H9 (cell line): ENCODE measurements around the gene ATG7. TPM values are rescaled to one million over a fixed set of nuclear protein-coding genes. Genes with fewer than 3 reads are reported as not detected.
"Not testable (repeated sequence)": the region's sequence is repeated elsewhere in the genome, so short reads cannot be mapped to it uniquely, and the experiment has no call there.

Experiments used
- DNase-seq: peaks from one replicate; pipeline ENCODE4 v3.0.0-alpha.2; 2017
- H2AFZ ChIP-seq: one replicate; pipeline ENCODE4 v1.6.1; 2013; ENCODE audit warnings: mild to moderate bottlenecking, low read length, control low read depth, moderate library complexity
- H2AK5ac ChIP-seq: 2 replicates; pipeline ENCODE4 v1.6.1; 2013; ENCODE audit warnings: low read length, control low read depth, mixed read lengths; ENCODE audit not compliant: insufficient read length
- H2BK120ac ChIP-seq: one replicate; pipeline ENCODE4 v1.6.1; 2013; ENCODE audit warnings: low read depth, mild to moderate bottlenecking, low read length, control low read depth, inconsistent platforms; ENCODE audit not compliant: poor library complexity, severe bottlenecking
- H2BK12ac ChIP-seq: 2 replicates; pipeline ENCODE4 v1.6.1; 2013; ENCODE audit warnings: low read length, control low read depth, mixed read lengths, low read depth; ENCODE audit not compliant: insufficient read length
- H2BK15ac ChIP-seq: 2 replicates; pipeline ENCODE4 v1.6.1; 2013; ENCODE audit warnings: low read depth, low read length, control low read depth
- H2BK20ac ChIP-seq: one replicate; pipeline ENCODE4 v1.6.1; 2013; ENCODE audit warnings: low read depth, mild to moderate bottlenecking, low read length, control low read depth, inconsistent platforms; ENCODE audit not compliant: poor library complexity, severe bottlenecking
- H2BK5ac ChIP-seq: 2 replicates; pipeline ENCODE4 v1.6.1; 2013; ENCODE audit warnings: low read length, control low read depth, mixed read lengths; ENCODE audit not compliant: insufficient read length
- H3K14ac ChIP-seq: 2 replicates; pipeline ENCODE4 v1.6.1; 2013; ENCODE audit warnings: low read length, control low read depth; ENCODE audit not compliant: insufficient read depth
- H3K18ac ChIP-seq: 2 replicates; pipeline ENCODE4 v1.6.1; 2013; ENCODE audit warnings: low read depth, mild to moderate bottlenecking, mixed read lengths, low read length, control low read depth; ENCODE audit not compliant: insufficient read length
- H3K23ac ChIP-seq: 2 replicates; pipeline ENCODE4 v1.6.1; 2013; ENCODE audit warnings: low read length, control low read depth, mixed read lengths, low read depth; ENCODE audit not compliant: insufficient read length
- H3K23me2 ChIP-seq: 2 replicates; pipeline ENCODE4 v1.6.1; 2013; ENCODE audit warnings: low read depth, mild to moderate bottlenecking, mixed read lengths, low read length, control low read depth; ENCODE audit not compliant: insufficient read length, poor library complexity, severe bottlenecking
- H3K27ac ChIP-seq: 2 replicates; pipeline ENCODE4 v1.5.1; 2013; ENCODE audit warnings: low read length, control low read depth, mixed read lengths, low read depth; ENCODE audit not compliant: insufficient read length
- H3K27me3 ChIP-seq: 2 replicates; pipeline ENCODE4 v1.6.1; 2013; ENCODE audit warnings: low read length, control low read depth, inconsistent platforms; ENCODE audit not compliant: insufficient read depth
- H3K4ac ChIP-seq: 2 replicates; pipeline ENCODE4 v1.6.1; 2013; ENCODE audit warnings: low read depth, mild to moderate bottlenecking, control low read depth, inconsistent platforms, low read length, moderate library complexity
- H3K4me1 ChIP-seq: 2 replicates; pipeline ENCODE4 v1.6.1; 2013; ENCODE audit warnings: low read length, control low read depth, inconsistent platforms; ENCODE audit not compliant: insufficient read depth
- H3K4me2 ChIP-seq: 2 replicates; pipeline ENCODE4 v1.6.1; 2013; ENCODE audit warnings: low read length, control low read depth, mixed read lengths; ENCODE audit not compliant: insufficient read length, insufficient read depth
- H3K56ac ChIP-seq: 2 replicates; pipeline ENCODE4 v1.6.1; 2013; ENCODE audit warnings: low read depth, mild to moderate bottlenecking, mixed read lengths, low read length, control low read depth; ENCODE audit not compliant: insufficient read length
- H3K79me1 ChIP-seq: 2 replicates; pipeline ENCODE4 v1.6.1; 2013; ENCODE audit warnings: low read depth, mild to moderate bottlenecking, moderate library complexity, low read length, control low read depth, inconsistent platforms; ENCODE audit not compliant: insufficient read depth, poor library complexity, severe bottlenecking
- H3K79me2 ChIP-seq: 2 replicates; pipeline ENCODE4 v1.6.1; 2013; ENCODE audit warnings: low read length, control low read depth, inconsistent platforms; ENCODE audit not compliant: insufficient read depth
- H3K9ac ChIP-seq: 2 replicates; pipeline ENCODE4 v1.6.1; 2013; ENCODE audit warnings: low read length, control low read depth, mixed read lengths; ENCODE audit not compliant: insufficient read length; ENCODE audit errors: extremely low read depth
- H3K9me3 ChIP-seq: one replicate; pipeline ENCODE4 v1.6.1; 2013; ENCODE audit warnings: low read depth, low read length, inconsistent platforms; ENCODE audit not compliant: control insufficient read depth
- H3T11ph ChIP-seq: one replicate; pipeline ENCODE4 v1.6.1; 2013; ENCODE audit warnings: mild to moderate bottlenecking, low read length, control low read depth, inconsistent platforms
- H4K20me1 ChIP-seq: one replicate; pipeline ENCODE4 v1.6.1; 2013; ENCODE audit not compliant: control insufficient read depth, insufficient read length, insufficient read depth
- H4K5ac ChIP-seq: 2 replicates; pipeline ENCODE4 v1.6.1; 2013; ENCODE audit warnings: low read depth, mild to moderate bottlenecking, mixed read lengths, low read length, control low read depth; ENCODE audit not compliant: insufficient read length
- H4K8ac ChIP-seq: replicated peaks from 2 replicates; pipeline ENCODE4 v1.6.1; 2013; ENCODE audit warnings: low read length, control low read depth, mixed read lengths, low read depth; ENCODE audit not compliant: insufficient read length
- H4K91ac ChIP-seq: 2 replicates; pipeline ENCODE4 v1.6.1; 2013; ENCODE audit warnings: low read depth, mild to moderate bottlenecking, moderate library complexity, mixed read lengths, low read length, control low read depth; ENCODE audit not compliant: insufficient read length
- H3K27ac Mint-ChIP-seq, 3 experiments: 2 replicates in 2 of 3; 3 replicates in 1 of 3; pipeline ENCODE4 v1.8.0; 2020 to 2021; ENCODE audit warnings: mixed read lengths in 3 of 3, mild to moderate bottlenecking in 1 of 3, moderate library complexity in 1 of 3
- H3K27me3 Mint-ChIP-seq: 2 replicates; pipeline ENCODE4 v1.8.0; 2021; ENCODE audit warnings: low read depth, mild to moderate bottlenecking, moderate library complexity, mixed read lengths
- H3K36me3 Mint-ChIP-seq, 3 experiments: 2 replicates in 2 of 3; 3 replicates in 1 of 3; pipeline ENCODE4 v1.8.0; 2020 to 2021; ENCODE audit warnings: low read depth in 3 of 3, mixed read lengths in 3 of 3; ENCODE audit not compliant: insufficient read depth in 1 of 3
- H3K4me1 Mint-ChIP-seq, 2 experiments: 2 replicates each; pipeline ENCODE4 v1.8.0; 2020; ENCODE audit warnings: mixed read lengths in 2 of 2
- H3K4me3 Mint-ChIP-seq, 2 experiments: 2 replicates in 1 of 2; 3 replicates in 1 of 2; pipeline ENCODE4 v1.8.0; 2020 to 2021; ENCODE audit warnings: mild to moderate bottlenecking in 2 of 2, mixed read lengths in 2 of 2, moderate library complexity in 1 of 2
- H3K9me3 Mint-ChIP-seq, 2 experiments: 2 replicates in 1 of 2; 3 replicates in 1 of 2; pipeline ENCODE4 v1.8.0; 2020; ENCODE audit warnings: mild to moderate bottlenecking in 2 of 2, mixed read lengths in 2 of 2, moderate library complexity in 1 of 2
- CTCF ChIP-seq: fragments of 200-600 bp; sonication (generic); conservative IDR thresholded peaks from 3 replicates; pipeline ENCODE4 v1.8.0; 2021; ENCODE audit warnings: antibody characterized with exemption, mild to moderate bottlenecking
- WGBS: extraction: QIAGEN DNeasy Blood & Tissue Kit; methylation state at CpG from one replicate; pipeline ENCODE4 v1.1.7; 2013; ENCODE audit warnings: missing lambda C conversion rate, low lambda C conversion rate, mixed read lengths; ENCODE audit not compliant: insufficient read length; ENCODE audit errors: extremely low coverage; 5-methylcytosine and 5-hydroxymethylcytosine counted together
- total RNA-seq: library from RNA; stranded (reverse); gene quantifications from 2 replicates; pipeline ENCODE4 v1.2.1, GENCODE V29; 2021

The ATG7 gene
- total RNA-seq, 1 experiment from 2014 or later: 17.9 TPM

GRCh38 chr3:11444404-11444803 is 172.2 kb downstream of the ATG7 start:
- no peaks in the 10 kb centered on the region for H3K79me2 ChIP-seq
- H3K27ac ChIP-seq: no peak overlapping the region
- no peak overlapping the region for H3K9ac ChIP-seq
- H3K27me3 Mint-ChIP-seq: no peaks in the 10 kb centered on the region
- no peaks in the 10 kb centered on the region for H3K23me2 ChIP-seq
- H2AFZ ChIP-seq: no peak overlapping the region
- no peak overlapping the region for H3T11ph ChIP-seq
- no peak for DNase-seq
- no peak overlapping the region for H4K5ac ChIP-seq
- no peaks in the 10 kb centered on the region for H3K27me3 ChIP-seq
- H3K27ac Mint-ChIP-seq: no peak overlapping the region
- H2BK120ac ChIP-seq: no peak overlapping the region
- no peak overlapping the region for H2BK5ac ChIP-seq
- TF ChIP-seq CTCF: no peak
- no peak overlapping the region for H3K56ac ChIP-seq
- H4K91ac ChIP-seq: no peak overlapping the region
- no peak overlapping the region for H3K4me2 ChIP-seq
- no peak overlapping the region for H3K4ac ChIP-seq
- H4K20me1 ChIP-seq: no peaks in the 10 kb centered on the region
- H4K8ac ChIP-seq: no peak overlapping the region
- H3K4me3 Mint-ChIP-seq: no peak overlapping the region
- H3K4me1 Mint-ChIP-seq: 0 out of 4 replicates have a peak, but pooled peaks cover 0 to 6% of the 10 kb centered on the region in 2 experiments
- H3K9me3 Mint-ChIP-seq: no peaks in the 10 kb centered on the region
- H3K23ac ChIP-seq: no peak overlapping the region
- H3K4me1 ChIP-seq: no peaks in the 10 kb centered on the region
- H2AK5ac ChIP-seq: no peak overlapping the region
- H2BK20ac ChIP-seq: no peak overlapping the region
- no peak overlapping the region for H3K14ac ChIP-seq
- no peak overlapping the region for H2BK12ac ChIP-seq
- no peaks in the 10 kb centered on the region for H3K9me3 ChIP-seq
- no peaks in the 10 kb centered on the region for H3K79me1 ChIP-seq
- no peak overlapping the region for H2BK15ac ChIP-seq
- no CpG with 5 or more reads among the region's 1 CpG for WGBS
- H3K18ac ChIP-seq: no peak overlapping the region
- no peaks in the 10 kb centered on the region; a peak in 1 of 7 replicates for H3K36me3 Mint-ChIP-seq

GRCh38 chr3:11445193-11445592 is 173.0 kb downstream of the ATG7 start:
- not testable (repeated sequence) for H3K4me2 ChIP-seq, H3K9me3 Mint-ChIP-seq, H2AK5ac ChIP-seq, H3K27ac ChIP-seq, H4K8ac ChIP-seq, H3K79me2 ChIP-seq, H3K27me3 Mint-ChIP-seq, H4K91ac ChIP-seq, H2BK15ac ChIP-seq, H3K36me3 Mint-ChIP-seq, H2BK12ac ChIP-seq, H2BK20ac ChIP-seq, H3K23ac ChIP-seq, H2AFZ ChIP-seq, H4K5ac ChIP-seq, H3K4me3 Mint-ChIP-seq, H3K4me1 Mint-ChIP-seq, H3K14ac ChIP-seq, H2BK5ac ChIP-seq, H3K27me3 ChIP-seq, H3K9me3 ChIP-seq, H3K27ac Mint-ChIP-seq, H3K18ac ChIP-seq, H3T11ph ChIP-seq, H3K4me1 ChIP-seq, H3K4ac ChIP-seq, H3K79me1 ChIP-seq, H3K56ac ChIP-seq, H3K23me2 ChIP-seq, H3K9ac ChIP-seq, H4K20me1 ChIP-seq, H2BK120ac ChIP-seq, DNase-seq
- no CpG with 5 or more reads among the region's 3 CpGs for WGBS
